CD4-positive, alpha-beta T cell (primary cell): ENCODE results near the gene LHFPL6. TPM values are rescaled to one million over a fixed set of nuclear protein-coding genes. Genes with fewer than 3 reads are reported as not detected.
"Not testable (repeated sequence)": the region's sequence is repeated elsewhere in the genome, so short reads cannot be mapped to it uniquely, and the experiment has no call there.

ENCODE experiments used
- ATAC-seq: fragments of 200-7000 bp; cut with Tn5 transposase; one replicate; pipeline ENCODE4 v1.10.0; 2022; ENCODE audit warnings: mild to moderate bottlenecking; ENCODE audit not compliant: poor library complexity
- CTCF ChIA-PET: fragments of 350-600 bp; sonication (Branson Sonifier 250); formaldehyde crosslinking; loops from one replicate; lab custom pipeline; 2021; ENCODE audit warnings: antibody characterized with exemption, inconsistent platforms; lab: Charles Lee
- POLR2A ChIA-PET: fragments of 350-600 bp; sonication (Branson Sonifier 250); formaldehyde crosslinking; loops from one replicate; lab custom pipeline; 2021; ENCODE audit warnings: antibody characterized with exemption, inconsistent platforms; lab: Charles Lee
- DNase-seq, 14 experiments: peaks; one replicate each; pipeline ENCODE4 v3.0.0-alpha.2; 2013 to 2020; ENCODE audit warnings: mixed read lengths in 2 of 14
- H3K27ac ChIP-seq, 2 donors: one replicate each; pipeline versions ENCODE4 v1.5.1 to v1.7.0; 2013; ENCODE audit warnings: low read length in 2 of 2, low read depth in 1 of 2, mild to moderate bottlenecking in 1 of 2
- H3K27me3 ChIP-seq, 2 experiments: 1 replicate in 1 of 2; 2 replicates in 1 of 2; pipeline versions ENCODE4 v1.6.1 to v1.7.0; 2013; ENCODE audit warnings: low read length in 2 of 2, control low read depth in 1 of 2, mild to moderate bottlenecking in 1 of 2, moderate library complexity in 1 of 2; ENCODE audit not compliant: insufficient read depth in 2 of 2, control insufficient read depth in 1 of 2
- H3K36me3 ChIP-seq: one replicate; pipeline ENCODE4 v1.6.1; 2013; ENCODE audit warnings: low read length, control low read depth; ENCODE audit not compliant: insufficient read depth
- H3K4me1 ChIP-seq: one replicate; pipeline ENCODE4 v1.6.1; 2013; ENCODE audit warnings: low read length, control low read depth; ENCODE audit not compliant: insufficient read depth
- H3K4me3 ChIP-seq: one replicate; pipeline ENCODE4 v1.5.1; 2013; ENCODE audit warnings: mild to moderate bottlenecking, low read length, moderate library complexity
- H3K9me3 ChIP-seq, 2 experiments: 1 replicate in 1 of 2; 2 replicates in 1 of 2; pipeline versions ENCODE4 v1.6.1 to v1.7.0; 2013; ENCODE audit warnings: low read length in 2 of 2, mild to moderate bottlenecking in 2 of 2, control low read depth in 1 of 2, moderate library complexity in 1 of 2; ENCODE audit not compliant: control insufficient read depth in 1 of 2, insufficient read depth in 1 of 2
- H3K27ac Mint-ChIP-seq: one replicate; pipeline ENCODE4 v1.8.0; 2020; ENCODE audit warnings: mixed read lengths
- H3K27me3 Mint-ChIP-seq: one replicate; pipeline ENCODE4 v1.8.0; 2021; ENCODE audit warnings: mixed read lengths
- H3K36me3 Mint-ChIP-seq: one replicate; pipeline ENCODE4 v1.8.0; 2021; ENCODE audit warnings: low read depth, mixed read lengths
- H3K4me1 Mint-ChIP-seq: one replicate; pipeline ENCODE4 v1.8.0; 2021; ENCODE audit warnings: low read depth, mixed read lengths
- H3K4me3 Mint-ChIP-seq: one replicate; pipeline ENCODE4 v1.8.0; 2020; ENCODE audit warnings: mild to moderate bottlenecking, mixed read lengths
- H3K9me3 Mint-ChIP-seq: one replicate; pipeline ENCODE4 v1.8.0; 2020; ENCODE audit warnings: mixed read lengths
- intact Hi-C, 2 experiments: fragments of 100-400 bp; cut with DNase I in 1 of 2; cut with micrococcal nuclease in 1 of 2; formaldehyde crosslinking; loops; one replicate each; pipeline versions ENCODE4 v1.15.1 to v1.9.0; 2023 to 2025; cut with DNase I, micrococcal nuclease
- total RNA-seq, 174 experiments: library from RNA in 2 of 174; stranded (reverse) in 2 of 174; gene quantifications; one replicate each; pipeline ENCODE4 v1.2.3 and lab custom pipeline; 2021 to 2026
- TF ChIP-seq, protein P1 (sequence below): fragments of 200-600 bp; IDR thresholded peaks from one replicate; pipeline ENCODE4 v1.8.0; 2022; ENCODE audit warnings: antibody characterized with exemption, mild to moderate bottlenecking

LHFPL6 gene
- total RNA-seq, 2 experiments from 2014 or later = not detected

DNA sequence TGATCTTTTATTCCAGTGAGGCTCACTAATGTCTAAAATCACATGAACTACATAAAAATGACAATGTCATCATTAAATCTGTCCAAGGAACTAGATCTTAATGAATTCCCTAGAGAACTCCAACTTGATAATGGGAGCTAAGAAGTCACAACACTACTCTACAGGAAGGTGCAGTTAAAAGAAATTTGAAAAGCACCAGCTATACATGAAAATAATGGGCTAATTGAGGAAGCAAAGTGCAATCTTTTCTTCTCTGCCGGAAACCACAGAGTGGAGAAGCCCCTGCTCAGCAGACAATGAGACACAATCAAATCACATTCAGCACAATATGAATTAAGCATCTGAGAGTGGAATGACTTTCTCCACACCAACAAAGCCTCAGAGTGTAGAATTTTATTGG is 261.7 kb downstream of the LHFPL6 start:
- Histone ChIP-seq H3K27me3 (no peaks in the 10 kb centered on the region), H3K36me3 (no peaks in the 10 kb centered on the region), H3K9me3 (no peaks in the 10 kb centered on the region), H3K27ac (no peak overlapping the region), H3K4me1 (no peaks in the 10 kb centered on the region), H3K4me3 (no peak overlapping the region)
- peaks cover 19% of the 10 kb centered on the region for H3K27me3 Mint-ChIP-seq
- H3K4me1 Mint-ChIP-seq = no peaks in the 10 kb centered on the region
- ATAC-seq (no peak), DNase-seq (no peak)
- no peak overlapping the region for H3K4me3 Mint-ChIP-seq
- no peaks in the 10 kb centered on the region for H3K36me3 Mint-ChIP-seq
- intact Hi-C loops = no loop called here
- ChIA-PET CTCF (no interaction called here), POLR2A (no interaction called here)
- H3K27ac Mint-ChIP-seq = no peak overlapping the region
- H3K9me3 Mint-ChIP-seq = no peaks in the 10 kb centered on the region
- TF ChIP-seq, protein P1, sequence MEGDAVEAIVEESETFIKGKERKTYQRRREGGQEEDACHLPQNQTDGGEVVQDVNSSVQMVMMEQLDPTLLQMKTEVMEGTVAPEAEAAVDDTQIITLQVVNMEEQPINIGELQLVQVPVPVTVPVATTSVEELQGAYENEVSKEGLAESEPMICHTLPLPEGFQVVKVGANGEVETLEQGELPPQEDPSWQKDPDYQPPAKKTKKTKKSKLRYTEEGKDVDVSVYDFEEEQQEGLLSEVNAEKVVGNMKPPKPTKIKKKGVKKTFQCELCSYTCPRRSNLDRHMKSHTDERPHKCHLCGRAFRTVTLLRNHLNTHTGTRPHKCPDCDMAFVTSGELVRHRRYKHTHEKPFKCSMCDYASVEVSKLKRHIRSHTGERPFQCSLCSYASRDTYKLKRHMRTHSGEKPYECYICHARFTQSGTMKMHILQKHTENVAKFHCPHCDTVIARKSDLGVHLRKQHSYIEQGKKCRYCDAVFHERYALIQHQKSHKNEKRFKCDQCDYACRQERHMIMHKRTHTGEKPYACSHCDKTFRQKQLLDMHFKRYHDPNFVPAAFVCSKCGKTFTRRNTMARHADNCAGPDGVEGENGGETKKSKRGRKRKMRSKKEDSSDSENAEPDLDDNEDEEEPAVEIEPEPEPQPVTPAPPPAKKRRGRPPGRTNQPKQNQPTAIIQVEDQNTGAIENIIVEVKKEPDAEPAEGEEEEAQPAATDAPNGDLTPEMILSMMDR = no peak

DNA sequence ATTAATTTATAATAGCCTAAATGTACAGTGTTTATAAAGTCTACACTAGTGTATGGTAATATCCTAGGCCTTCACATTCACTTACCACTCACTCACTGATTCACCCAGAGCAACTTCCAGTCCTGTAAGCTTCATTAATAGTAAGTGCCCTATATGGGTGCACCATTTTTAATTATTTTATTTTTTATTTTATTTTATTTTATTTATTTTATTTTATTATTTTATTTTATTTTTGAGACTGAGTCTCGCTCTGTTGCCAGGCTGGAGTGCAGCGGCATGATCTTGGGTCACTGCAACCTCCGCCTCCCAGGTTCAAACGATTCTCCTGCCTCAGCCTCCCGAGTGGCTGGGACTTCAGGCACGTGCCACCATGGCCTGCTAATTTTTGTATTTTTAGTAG is 264.9 kb downstream of the LHFPL6 start:
- H3K4me1 Mint-ChIP-seq, intact Hi-C loops, POLR2A ChIA-PET, H3K27ac ChIP-seq, H3K4me1 ChIP-seq, H3K9me3 Mint-ChIP-seq, CTCF ChIA-PET, H3K36me3 ChIP-seq, ATAC-seq, DNase-seq, H3K4me3 Mint-ChIP-seq, H3K27ac Mint-ChIP-seq, H3K9me3 ChIP-seq, H3K27me3 ChIP-seq, H3K27me3 Mint-ChIP-seq, H3K4me3 ChIP-seq, H3K36me3 Mint-ChIP-seq: not testable (repeated sequence)

DNA sequence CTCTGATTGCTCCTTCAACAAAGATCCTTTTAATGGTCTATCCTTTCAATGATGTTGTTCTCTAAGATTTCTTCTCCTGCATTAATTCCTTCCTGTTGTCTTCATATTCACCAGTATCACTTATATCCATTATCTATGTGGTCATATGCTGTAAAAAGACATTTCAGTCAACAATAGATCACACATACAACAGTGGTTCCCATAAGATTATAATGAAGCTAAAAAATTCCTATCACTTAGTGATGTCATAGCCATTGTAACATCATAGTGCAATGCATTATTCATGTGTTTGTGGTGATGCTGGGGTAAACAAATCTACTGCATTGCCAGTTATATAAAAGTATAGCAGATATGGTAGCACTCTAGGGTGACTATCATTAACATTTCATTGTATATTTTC is 266.1 kb downstream of the LHFPL6 start:
- Histone ChIP-seq H3K27ac (no peak overlapping the region), H3K9me3 (peaks cover 0 to 3% of the 10 kb centered on the region in 2 experiments), H3K36me3 (no peaks in the 10 kb centered on the region), H3K4me3 (no peak overlapping the region), H3K4me1 (no peaks in the 10 kb centered on the region), H3K27me3 (no peaks in the 10 kb centered on the region)
- POLR2A ChIA-PET = no interaction called here
- Mint-ChIP-seq H3K36me3 (no peaks in the 10 kb centered on the region), H3K4me1 (no peaks in the 10 kb centered on the region), H3K27me3 (peaks cover 6% of the 10 kb centered on the region), H3K9me3 (peaks cover 8% of the 10 kb centered on the region), H3K27ac (no peak overlapping the region), H3K4me3 (no peak overlapping the region)
- CTCF ChIA-PET = no interaction called here
- DNase-seq (no peak), ATAC-seq (no peak)
- intact Hi-C loops = no loop called here
- TF ChIP-seq, protein P1 = no peak

DNA sequence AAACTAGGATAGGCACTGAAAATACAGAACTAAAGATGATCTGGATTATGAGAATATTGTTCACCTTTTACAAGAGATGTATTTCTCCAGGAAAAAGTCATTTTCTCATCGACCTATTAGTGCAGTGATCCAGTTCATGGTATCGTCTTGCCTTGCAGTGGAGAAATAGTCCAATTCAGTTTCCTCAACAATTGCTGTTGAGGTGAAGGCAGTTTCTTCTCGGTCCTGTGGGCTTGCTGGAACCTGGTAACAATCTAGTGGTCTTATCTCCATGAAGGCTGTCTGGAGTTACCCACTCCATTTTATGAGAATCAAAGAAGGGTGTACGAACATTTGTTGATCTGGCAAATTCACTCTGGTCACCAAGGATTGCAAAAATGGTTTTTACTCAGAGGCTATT is 266.8 kb downstream of the LHFPL6 start:
- intact Hi-C loops = no loop called here

More for the DNA sequence above, 266.8 kb downstream of the LHFPL6 start:
- Histone ChIP-seq H3K9me3 (peaks cover 0 to 3% of the 10 kb centered on the region in 2 experiments), H3K27ac (no peak overlapping the region), H3K27me3 (no peaks in the 10 kb centered on the region), H3K4me3 (no peak overlapping the region), H3K4me1 (no peaks in the 10 kb centered on the region), H3K36me3 (no peaks in the 10 kb centered on the region)
- no peaks in the 10 kb centered on the region for H3K4me1 Mint-ChIP-seq
- no peak overlapping the region for H3K4me3 Mint-ChIP-seq
- ChIA-PET CTCF (interaction anchor here (0.5 kb wide), 1 partner anchor 32 kb away, joined by 5 read pairs; no protein-coding TSS in a partner anchor), POLR2A (no interaction called here)
- DNase-seq (no peak), ATAC-seq (no peak)
- H3K27ac Mint-ChIP-seq = no peak overlapping the region
- TF ChIP-seq, protein P1 = no peak
- no peaks in the 10 kb centered on the region for H3K36me3 Mint-ChIP-seq
- peaks cover 8% of the 10 kb centered on the region for H3K9me3 Mint-ChIP-seq
- peaks cover 6% of the 10 kb centered on the region for H3K27me3 Mint-ChIP-seq
